Stimulated activated CD4-positive, alpha-beta T cell treated with anti-CD3 and anti-CD28 coated beads, Interleukin-1b, Interleukin-23, amount 100 ng/mL, for 1 hour (primary cell): ENCODE measurements around the gene VGF.
"Not testable (repeated sequence)": the region's sequence is repeated elsewhere in the genome, so short reads cannot be mapped to it uniquely, and the experiment has no call there.

Experiments
- DNase-seq, 2 donors: peaks; one replicate each; pipeline ENCODE4 v3.0.0-alpha.2; 2020; ENCODE audit warnings: low read depth in 2 of 2

The VGF gene

GRCh38 chr7:101134399-101134980 lies 30.9 kb downstream of the VGF start:
- no peak for DNase-seq

- DNase-seq, result no peak
Observed at GRCh38 chr7:101133621-101134398, 31.6 kb downstream of the VGF start.

- DNase-seq, result not testable (repeated sequence)
Observed at GRCh38 chr7:101132626-101133600, 32.5 kb downstream of the VGF start.

GRCh38 chr7:101129603-101130117 lies 35.7 kb downstream of the VGF start:
- DNase-seq, result no peak

GRCh38 chr7:101128040-101128834 lies 37.1 kb downstream of the VGF start:
- DNase-seq, result no peak

- no peak for DNase-seq
Observed at GRCh38 chr7:101127460-101128039, 37.8 kb downstream of the VGF start.

GRCh38 chr7:101126651-101127459 lies 38.5 kb downstream of the VGF start, which contains the start of gene SERPINE1:
Gene SERPINE1 (plus strand): TSS chr7:101127104. CDS start chr7:101128394, 1,290 bp downstream.
- no peak for DNase-seq

GRCh38 chr7:101125989-101126650 lies 39.2 kb downstream of the VGF start:
- no peak for DNase-seq

- no peak for DNase-seq
Observed at GRCh38 chr7:101124376-101125056, 40.9 kb downstream of the VGF start.

- DNase-seq, result no peak
Observed at GRCh38 chr7:101123703-101124068, 41.7 kb downstream of the VGF start.

GRCh38 chr7:101122933-101123702 lies 42.3 kb downstream of the VGF start:
- DNase-seq, result no peak

GRCh38 chr7:101121991-101122932 lies 43.1 kb downstream of the VGF start:
- DNase-seq, result no peak

GRCh38 chr7:101121631-101121990 lies 43.8 kb downstream of the VGF start:
- not testable (repeated sequence) for DNase-seq

GRCh38 chr7:101120315-101120714 lies 45.1 kb downstream of the VGF start:
- no peak for DNase-seq

GRCh38 chr7:101119876-101120275 lies 45.5 kb downstream of the VGF start:
- DNase-seq, result no peak

- no peak for DNase-seq
Observed at GRCh38 chr7:101118856-101119255, 46.5 kb downstream of the VGF start.

GRCh38 chr7:101116898-101117297 lies 48.5 kb downstream of the VGF start:
- no peak for DNase-seq
